ENCODE results near the gene ZNF516. TPM values are rescaled to one million over a fixed set of nuclear protein-coding genes. Genes with fewer than 3 reads are reported as not detected.

ZNF516 gene
- total RNA-seq, 6 donors from 2014 or later: 21.9 to 44.3 (median 36.5) TPM

- Histone ChIP-seq H3K27me3 (no peaks in the 10 kb centered on the region), H3K27ac (no peak overlapping the region), H3K4me3 (no peak overlapping the region), H3K9me3 (no peaks in the 10 kb centered on the region), H3K36me3 (no peaks in the 10 kb centered on the region), H3K4me1 (no peaks in the 10 kb centered on the region)
- 58 to 69% methylated on average over 5 of the region's 5 CpGs for WGBS, 2 donors
- ATAC-seq (ENCODE audit: low FRiP score in 2 of 2) (no peak), DNase-seq (no peak)
- TF ChIP-seq CTCF (IDR thresholded peaks at IDR 0.05) (no peak), POLR2AphosphoS5 (IDR thresholded peaks at IDR 0.05) (no peak), EP300 (IDR thresholded peaks at IDR 0.05) (no peak), POLR2A (IDR thresholded peaks at IDR 0.05) (no peak)
Observed at GRCh38 chr18:76318607-76319006, 176.4 kb downstream of the ZNF516 start.

- H3K4me1 ChIP-seq: no peaks in the 10 kb centered on the region
- TF ChIP-seq POLR2A (IDR thresholded peaks at IDR 0.05): no peak
- no peak for TF ChIP-seq EP300 (IDR thresholded peaks at IDR 0.05)
- no peak for TF ChIP-seq POLR2AphosphoS5 (IDR thresholded peaks at IDR 0.05)
- no peak for TF ChIP-seq CTCF (IDR thresholded peaks at IDR 0.05)
- WGBS, 2 donors: 77 to 79% methylated on average over 1 of the region's 1 CpG
- no peaks in the 10 kb centered on the region for H3K9me3 ChIP-seq
- no peak for ATAC-seq (ENCODE audit: low FRiP score in 2 of 2)
- H3K36me3 ChIP-seq: no peaks in the 10 kb centered on the region
- H3K27me3 ChIP-seq: no peaks in the 10 kb centered on the region
- no peak overlapping the region for H3K27ac ChIP-seq
- no peak for DNase-seq
- H3K4me3 ChIP-seq: no peak overlapping the region
Observed at GRCh38 chr18:76317136-76317535, 177.9 kb downstream of the ZNF516 start.

- Histone ChIP-seq H3K4me3 (no peak overlapping the region), H3K9me3 (no peaks in the 10 kb centered on the region), H3K27me3 (no peaks in the 10 kb centered on the region), H3K4me1 (no peaks in the 10 kb centered on the region), H3K27ac (no peak overlapping the region), H3K36me3 (no peaks in the 10 kb centered on the region)
- no peak for ATAC-seq (ENCODE audit: low FRiP score in 2 of 2)
- no peak for DNase-seq
- WGBS, 2 donors: 40 to 46% methylated on average over 5 of the region's 5 CpGs
- TF ChIP-seq POLR2A (IDR thresholded peaks at IDR 0.05) (no peak), POLR2AphosphoS5 (IDR thresholded peaks at IDR 0.05) (no peak), CTCF (IDR thresholded peaks at IDR 0.05) (no peak), EP300 (IDR thresholded peaks at IDR 0.05) (no peak)
Observed at GRCh38 chr18:76315722-76316230, 179.3 kb downstream of the ZNF516 start.

DNA sequence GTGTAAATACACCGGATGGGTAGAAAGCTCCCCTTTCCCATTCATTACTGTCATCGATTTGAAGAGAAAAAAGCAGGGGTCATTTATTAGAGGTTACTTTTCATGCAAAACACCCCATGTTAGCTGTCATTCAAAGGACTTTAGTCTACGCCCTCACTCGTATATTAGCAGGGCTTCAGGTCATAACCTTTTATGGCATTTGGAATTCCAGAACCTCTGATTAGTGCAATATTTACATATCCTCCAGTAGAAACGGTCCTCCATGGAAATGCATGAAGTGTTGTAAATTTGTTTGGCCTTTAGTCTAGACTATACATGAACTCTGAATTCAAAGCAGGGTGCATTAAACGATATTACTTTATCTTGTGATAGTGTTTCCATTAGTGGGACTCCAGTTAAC is 180.5 kb downstream of the ZNF516 start:
- no peaks in the 10 kb centered on the region for H3K9me3 ChIP-seq
- H3K27me3 ChIP-seq: no peaks in the 10 kb centered on the region
- ATAC-seq (ENCODE audit: low FRiP score in 2 of 2) (no peak), DNase-seq (no peak)
- no peak overlapping the region for H3K27ac ChIP-seq
- H3K4me3 ChIP-seq: no peak overlapping the region
- no peaks in the 10 kb centered on the region for H3K4me1 ChIP-seq
- H3K36me3 ChIP-seq: no peaks in the 10 kb centered on the region
- 28 to 30% methylated on average over 6 of the region's 6 CpGs for WGBS, 2 donors
- TF ChIP-seq POLR2AphosphoS5 (IDR thresholded peaks at IDR 0.05) (no peak), CTCF (IDR thresholded peaks at IDR 0.05) (no peak), POLR2A (IDR thresholded peaks at IDR 0.05) (no peak), EP300 (IDR thresholded peaks at IDR 0.05) (no peak)

GRCh38 chr18:76314015-76314414 is 181.0 kb downstream of the ZNF516 start:
- 11 to 13% methylated on average over 3 of the region's 3 CpGs for WGBS, 2 donors
- Histone ChIP-seq H3K27ac (no peak overlapping the region), H3K36me3 (no peaks in the 10 kb centered on the region), H3K9me3 (no peaks in the 10 kb centered on the region), H3K4me3 (no peak overlapping the region), H3K27me3 (no peaks in the 10 kb centered on the region), H3K4me1 (no peaks in the 10 kb centered on the region)
- no peak for DNase-seq
- no peak for TF ChIP-seq POLR2A (IDR thresholded peaks at IDR 0.05)
- TF ChIP-seq EP300 (IDR thresholded peaks at IDR 0.05): no peak
- TF ChIP-seq POLR2AphosphoS5 (IDR thresholded peaks at IDR 0.05): no peak
- TF ChIP-seq CTCF (IDR thresholded peaks at IDR 0.05): no peak
- no peak for ATAC-seq (ENCODE audit: low FRiP score in 2 of 2)
